Dendritic cell treated with granulocyte-macrophage colony-stimulating factor and Interleukin-4, amounts not matched to agents 40 ng/mL and 50 ng/mL, for 4 days (primary cell): ENCODE measurements around the gene TMEM109.

Source experiments
- H3K27ac Mint-ChIP-seq: one replicate; pipeline ENCODE4 v1.8.0; 2022; ENCODE audit warnings: mild to moderate bottlenecking, mixed read lengths
- H3K27me3 Mint-ChIP-seq: one replicate; pipeline ENCODE4 v1.8.0; 2022; ENCODE audit warnings: mild to moderate bottlenecking, mixed read lengths
- H3K36me3 Mint-ChIP-seq: one replicate; pipeline ENCODE4 v1.8.0; 2022; ENCODE audit warnings: low read depth, mixed read lengths
- H3K4me1 Mint-ChIP-seq: one replicate; pipeline ENCODE4 v1.8.0; 2022; ENCODE audit warnings: low read depth, mixed read lengths
- H3K4me3 Mint-ChIP-seq: one replicate; pipeline ENCODE4 v1.8.0; 2022; ENCODE audit warnings: mild to moderate bottlenecking, moderate library complexity, mixed read lengths
- H3K9me3 Mint-ChIP-seq: one replicate; pipeline ENCODE4 v1.8.0; 2022; ENCODE audit warnings: mixed read lengths
- intact Hi-C: fragments of 100-400 bp; cut with micrococcal nuclease; formaldehyde crosslinking; loops from one replicate; pipeline ENCODE4 v1.15.0; 2022

TMEM109 gene

DNA sequence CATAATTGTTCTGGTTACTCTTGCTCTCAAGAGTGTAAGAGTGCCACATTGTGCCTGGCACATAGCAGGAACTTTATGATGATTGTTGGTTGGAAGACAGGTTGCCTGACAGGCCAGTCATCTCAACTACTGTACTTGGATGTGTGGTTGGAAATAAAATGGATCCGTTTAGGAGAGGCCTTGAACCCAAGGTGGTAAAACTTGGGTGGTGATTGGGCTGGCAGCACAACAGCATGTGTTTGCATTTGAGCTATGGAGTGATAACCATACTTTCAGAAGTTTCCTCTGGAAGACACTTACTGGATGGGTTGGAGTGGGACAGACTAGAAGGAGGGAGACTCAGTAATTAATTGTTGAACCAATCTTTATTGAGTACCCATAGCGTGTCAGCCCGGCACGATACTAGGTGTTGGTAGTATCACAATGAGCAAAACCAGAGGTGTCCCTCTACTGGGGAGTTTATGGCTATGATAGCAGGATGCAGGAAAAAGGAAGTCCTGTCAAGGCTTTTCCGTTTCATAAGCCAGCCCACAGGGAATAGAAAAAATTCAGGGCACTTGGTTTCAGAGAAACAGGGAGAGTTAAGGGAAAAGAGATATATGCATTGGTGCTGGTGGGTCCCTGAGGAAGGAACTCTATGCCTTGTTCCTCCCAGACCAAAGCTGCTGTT lies 3.1 kb upstream of the TMEM109 start:
- H3K4me1 Mint-ChIP-seq = peaks cover 84% of the 10 kb centered on the region
- no peak overlapping the region for H3K4me3 Mint-ChIP-seq

DNA sequence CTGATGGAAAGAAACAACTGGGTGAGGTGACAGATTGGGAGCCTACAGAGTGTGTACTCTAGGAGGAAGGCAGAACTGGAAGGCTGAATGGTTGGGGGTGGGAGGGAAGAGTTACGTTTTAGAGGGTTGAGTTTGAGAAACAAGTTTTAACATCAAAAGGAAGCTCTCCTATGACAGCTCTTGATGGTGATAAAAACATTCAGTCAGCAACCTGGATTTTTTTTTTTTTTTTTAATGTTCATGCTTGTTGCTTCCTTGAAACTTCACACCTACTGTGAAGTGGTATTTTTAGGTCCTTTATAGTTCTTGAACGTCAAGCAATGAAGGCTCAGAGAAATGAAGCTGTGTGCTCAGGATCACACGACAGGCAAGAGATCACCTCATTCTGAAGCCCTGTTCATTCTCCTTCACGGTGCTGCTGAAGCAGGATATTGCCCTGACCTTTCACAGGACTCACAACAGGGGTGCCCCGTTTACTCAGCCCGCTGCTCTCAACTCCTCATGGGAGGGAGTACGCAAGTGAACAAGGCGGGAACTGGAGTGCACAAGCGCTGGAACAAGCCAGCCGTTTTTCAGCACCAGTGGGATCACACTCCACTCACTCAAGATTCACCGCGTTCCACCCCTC lies 1.6 kb upstream of the TMEM109 start:
- Mint-ChIP-seq H3K4me3 (no peak overlapping the region), H3K4me1 (peaks cover 89% of the 10 kb centered on the region)
- intact Hi-C loops = loop anchor here (5.0 kb wide), 1 partner anchor 40 kb away; the partner anchor contains the start of gene SLC15A3

More for the DNA sequence above, 3.1 kb upstream of the TMEM109 start:
- intact Hi-C loops = loop anchor here (5.0 kb wide), 1 partner anchor 41 kb away; the partner anchor contains the start of gene SLC15A3
- Mint-ChIP-seq H3K27me3 (no peaks in the 10 kb centered on the region), H3K36me3 (peaks cover 29% of the 10 kb centered on the region), H3K9me3 (peaks cover 17% of the 10 kb centered on the region), H3K27ac (peak overlapping the region; percentile 91)

DNA sequence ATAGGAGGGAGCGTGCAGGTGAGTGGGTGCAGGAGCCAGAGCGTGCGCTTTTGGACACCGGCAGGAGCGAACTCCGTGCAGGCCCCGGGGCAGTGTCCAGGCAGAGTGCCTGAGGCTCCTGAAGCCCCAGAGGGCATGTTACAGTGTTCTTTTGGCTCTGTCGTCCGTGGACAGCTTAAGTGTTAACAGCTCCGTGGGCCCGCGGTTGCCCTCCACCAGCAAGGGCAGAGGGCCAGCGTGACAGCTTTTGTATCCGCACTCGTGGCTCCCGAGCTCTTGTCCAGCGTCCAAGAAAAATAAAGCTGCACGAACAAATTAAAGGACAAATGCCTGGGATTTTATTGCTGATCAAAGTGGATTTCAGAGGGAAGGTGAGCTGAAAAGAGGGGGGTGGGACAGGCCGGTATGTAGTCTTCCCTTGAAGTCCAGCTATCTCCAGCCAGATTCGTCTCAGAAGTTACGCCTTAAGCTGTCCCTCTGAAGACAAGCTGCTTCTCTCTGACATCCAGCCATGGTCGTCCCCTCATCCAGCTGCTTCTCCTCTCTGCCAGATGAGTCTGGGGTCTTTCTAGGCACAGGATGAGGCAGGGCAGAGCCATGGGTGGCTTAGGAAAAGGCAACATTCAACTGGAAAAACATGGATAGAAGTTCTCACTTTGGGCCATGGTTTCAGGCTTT lies 968 bp upstream of the TMEM109 start:
- Mint-ChIP-seq H3K9me3 (peaks cover 17% of the 10 kb centered on the region), H3K27me3 (no peaks in the 10 kb centered on the region), H3K27ac (peak overlapping the region; percentile 95), H3K36me3 (peaks cover 24% of the 10 kb centered on the region), H3K4me1 (peaks cover 83% of the 10 kb centered on the region), H3K4me3 (no peak overlapping the region)
- intact Hi-C loops = loop anchor here (5.0 kb wide), 1 partner anchor 39 kb away; the partner anchor contains the start of gene SLC15A3

More for the DNA sequence above, 1.6 kb upstream of the TMEM109 start:
- H3K36me3 Mint-ChIP-seq = peaks cover 24% of the 10 kb centered on the region
- H3K27me3 Mint-ChIP-seq = no peaks in the 10 kb centered on the region
- H3K27ac Mint-ChIP-seq = peak overlapping the region; percentile 91
- peaks cover 17% of the 10 kb centered on the region for H3K9me3 Mint-ChIP-seq

DNA sequence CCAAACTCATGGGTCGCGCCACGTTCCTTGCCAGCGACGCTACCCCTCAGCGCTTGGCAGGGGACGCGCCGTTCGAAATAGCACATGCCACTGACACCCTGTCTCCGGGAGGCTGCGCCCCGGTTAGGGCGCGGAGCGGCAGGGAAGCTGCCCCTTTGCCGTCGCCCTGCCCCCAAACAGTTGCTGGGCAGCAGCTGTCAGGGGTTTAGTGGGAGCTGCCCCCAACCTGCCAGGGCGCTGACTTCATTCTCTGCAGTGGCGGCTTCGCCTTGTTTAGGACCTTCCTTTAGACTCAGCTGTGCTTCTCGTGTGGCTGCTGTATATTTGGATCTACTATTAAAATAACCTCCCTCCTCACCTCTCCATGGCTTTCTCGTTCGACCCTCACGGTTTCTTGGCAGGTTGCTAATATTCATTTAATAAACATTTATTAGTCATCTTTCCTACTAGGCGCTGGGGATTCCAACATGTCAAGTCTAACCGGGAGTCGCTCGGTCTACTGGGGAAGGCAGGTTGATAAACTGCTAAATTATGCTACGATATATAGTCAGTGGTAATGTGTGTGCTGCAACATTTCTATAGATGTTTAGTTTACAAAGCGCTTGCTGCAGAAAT lies 782 bp downstream of the TMEM109 start:
- peak overlapping the region; percentile 95 for H3K27ac Mint-ChIP-seq
- intact Hi-C loops = loop anchor here (5.0 kb wide), 1 partner anchor 38 kb away; the partner anchor contains the start of gene SLC15A3
- H3K36me3 Mint-ChIP-seq = peaks cover 16% of the 10 kb centered on the region
- no peaks in the 10 kb centered on the region for H3K27me3 Mint-ChIP-seq
- peaks cover 2% of the 10 kb centered on the region for H3K9me3 Mint-ChIP-seq
- peak overlapping the region; percentile 100 for H3K4me3 Mint-ChIP-seq
- peaks cover 82% of the 10 kb centered on the region for H3K4me1 Mint-ChIP-seq

DNA sequence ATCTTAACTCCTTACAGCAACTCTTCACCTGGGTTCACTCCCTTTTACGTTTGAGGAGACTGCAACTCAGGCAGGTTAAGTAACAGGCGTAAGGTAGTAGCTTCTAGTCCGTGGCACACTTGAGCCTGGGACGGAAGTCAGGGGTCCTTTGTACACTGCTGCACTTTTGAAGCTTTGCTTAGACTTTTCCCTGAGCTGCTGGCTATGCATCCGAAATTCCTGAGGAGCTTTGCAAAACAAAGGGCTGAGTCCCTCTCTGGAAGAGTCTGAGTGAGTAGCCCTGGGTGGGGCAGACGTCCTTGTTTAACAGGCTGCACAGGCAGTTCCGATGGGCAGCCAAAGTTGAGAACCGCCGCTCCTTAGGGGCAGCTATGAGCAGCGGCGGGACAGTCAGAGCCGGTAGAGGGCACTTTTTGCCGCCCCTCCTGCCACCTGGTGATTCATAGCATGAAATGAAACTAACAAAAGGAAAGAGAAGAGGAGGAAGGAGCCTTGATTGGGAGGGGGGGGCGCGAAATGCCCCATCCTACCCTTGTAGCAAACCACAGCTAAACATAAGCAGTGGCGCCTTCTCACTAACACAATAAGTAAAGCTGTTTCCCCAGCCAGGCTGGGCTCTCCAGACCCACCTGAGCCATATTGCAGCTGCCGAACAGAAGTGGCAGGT lies 1.4 kb downstream of the TMEM109 start:
- Mint-ChIP-seq H3K27ac (peak overlapping the region; percentile 95), H3K9me3 (no peaks in the 10 kb centered on the region), H3K4me1 (peaks cover 80% of the 10 kb centered on the region), H3K27me3 (no peaks in the 10 kb centered on the region), H3K36me3 (peaks cover 23% of the 10 kb centered on the region), H3K4me3 (peak overlapping the region; percentile 100)
- intact Hi-C loops = no loop called here

DNA sequence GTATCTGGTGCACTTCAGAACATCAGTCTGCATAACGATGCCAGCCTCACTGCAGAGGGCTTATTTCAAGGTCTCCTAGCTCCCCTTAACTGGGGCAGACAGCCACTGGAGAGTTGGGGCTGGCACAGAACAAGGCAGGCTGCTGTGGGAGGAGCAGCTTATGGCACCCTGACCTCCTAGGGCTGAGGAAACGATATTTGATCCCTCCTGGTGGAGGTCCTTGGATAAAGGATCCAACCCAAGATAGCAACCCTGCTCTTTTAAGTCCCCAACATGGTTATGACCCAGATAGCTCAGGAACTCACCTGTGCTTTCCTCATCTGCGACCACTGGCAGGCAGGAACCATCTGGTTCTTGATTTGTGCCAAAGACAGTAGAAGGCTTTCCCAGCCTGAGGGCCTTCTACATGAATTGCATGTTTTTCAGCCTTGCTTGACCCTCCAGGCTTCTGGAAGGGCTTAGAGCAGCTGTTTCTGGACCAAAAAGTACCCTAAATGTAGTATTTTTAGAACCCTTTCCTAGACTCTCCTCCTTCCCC lies 2.8 kb downstream of the TMEM109 start:
- Mint-ChIP-seq H3K36me3 (peaks cover 36% of the 10 kb centered on the region), H3K4me3 (no peak overlapping the region), H3K27ac (no peak overlapping the region), H3K27me3 (peaks cover 2% of the 10 kb centered on the region), H3K4me1 (peaks cover 67% of the 10 kb centered on the region), H3K9me3 (no peaks in the 10 kb centered on the region)
- intact Hi-C loops = no loop called here

DNA sequence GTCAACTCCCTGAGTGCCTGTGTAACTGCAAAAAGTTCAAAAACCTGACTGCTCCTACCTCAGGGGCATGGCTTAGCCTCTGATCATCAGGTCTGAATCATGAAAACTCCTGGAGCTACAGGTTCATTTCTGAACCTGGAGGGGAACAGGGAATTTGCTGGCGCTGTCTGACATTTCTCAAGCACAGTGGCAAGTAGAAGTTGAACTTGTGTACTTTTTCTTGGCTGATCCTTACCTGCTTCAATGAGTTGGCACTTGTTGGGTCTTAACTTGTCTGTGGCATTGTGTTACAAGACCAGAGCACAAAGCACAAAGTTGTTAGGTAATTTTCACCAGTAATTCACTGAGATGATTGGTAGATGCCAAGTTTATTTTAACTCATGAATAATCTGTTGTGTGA lies 3.3 kb downstream of the TMEM109 start:
- H3K4me3 Mint-ChIP-seq = no peak overlapping the region
- peaks cover 61% of the 10 kb centered on the region for H3K4me1 Mint-ChIP-seq
- intact Hi-C loops = no loop called here
- no peak overlapping the region for H3K27ac Mint-ChIP-seq
- H3K36me3 Mint-ChIP-seq = peaks cover 42% of the 10 kb centered on the region
- H3K27me3 Mint-ChIP-seq = peaks cover 4% of the 10 kb centered on the region
- H3K9me3 Mint-ChIP-seq = no peaks in the 10 kb centered on the region

DNA sequence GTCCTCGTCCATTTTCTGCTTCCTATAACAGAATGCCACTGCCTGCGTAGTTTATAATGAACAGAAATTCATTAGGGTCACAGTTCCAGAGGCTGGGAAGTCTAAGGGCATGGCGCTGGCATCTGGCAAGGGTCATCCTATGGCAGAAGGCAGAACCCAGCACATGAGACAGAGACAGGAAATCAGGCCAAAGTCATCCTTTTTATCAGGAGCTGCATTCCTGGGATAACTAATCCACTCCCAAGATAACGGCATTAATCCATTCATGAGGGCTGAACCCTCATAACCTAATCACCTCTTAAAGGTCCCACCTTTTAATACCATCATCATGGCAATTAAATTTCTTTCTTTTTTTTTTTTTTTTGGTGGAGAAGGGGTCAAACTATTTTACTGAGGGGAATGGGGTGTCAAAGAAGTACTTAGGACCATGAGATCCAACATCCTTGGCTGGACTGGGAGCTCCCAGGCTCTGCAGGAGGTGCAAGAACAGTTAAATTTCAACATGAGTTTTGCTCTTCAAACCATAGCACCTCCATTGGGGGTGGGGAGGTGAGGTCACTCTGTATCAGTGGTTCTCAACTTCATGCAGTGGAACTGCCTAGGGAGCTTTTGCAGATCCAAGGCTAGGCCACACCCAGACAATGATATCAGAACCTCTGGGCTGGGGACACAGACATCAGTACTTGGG lies 4.4 kb downstream of the TMEM109 start:
- H3K27ac Mint-ChIP-seq = peak overlapping the region; percentile 39
- peaks cover 53% of the 10 kb centered on the region for H3K36me3 Mint-ChIP-seq
- H3K27me3 Mint-ChIP-seq = peaks cover 11% of the 10 kb centered on the region

DNA sequence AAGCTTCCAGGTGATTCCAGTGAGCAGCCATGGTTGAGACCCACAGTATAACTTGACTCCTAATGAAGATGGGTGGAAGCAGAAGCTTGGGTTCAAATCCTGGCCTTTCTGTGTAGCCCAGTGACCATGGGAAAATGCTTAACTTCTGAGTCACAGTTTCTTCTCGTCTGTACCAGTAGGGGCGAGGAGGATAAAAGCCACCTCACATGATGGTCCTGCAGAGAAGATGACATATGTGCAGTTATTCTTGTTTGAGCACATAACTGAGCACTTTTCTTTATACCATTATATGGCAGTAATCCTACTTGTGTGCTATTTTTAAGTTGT lies 4.9 kb downstream of the TMEM109 start:
- no peaks in the 10 kb centered on the region for H3K9me3 Mint-ChIP-seq
- peaks cover 16% of the 10 kb centered on the region for H3K27me3 Mint-ChIP-seq
- peaks cover 49% of the 10 kb centered on the region for H3K4me1 Mint-ChIP-seq
- intact Hi-C loops = no loop called here
- H3K4me3 Mint-ChIP-seq = no peak overlapping the region
- H3K36me3 Mint-ChIP-seq = peaks cover 52% of the 10 kb centered on the region
- peak overlapping the region; percentile 39 for H3K27ac Mint-ChIP-seq

More for the DNA sequence above, 4.4 kb downstream of the TMEM109 start:
- Mint-ChIP-seq H3K9me3 (no peaks in the 10 kb centered on the region), H3K4me3 (no peak overlapping the region), H3K4me1 (peaks cover 53% of the 10 kb centered on the region)
- intact Hi-C loops = no loop called here

DNA sequence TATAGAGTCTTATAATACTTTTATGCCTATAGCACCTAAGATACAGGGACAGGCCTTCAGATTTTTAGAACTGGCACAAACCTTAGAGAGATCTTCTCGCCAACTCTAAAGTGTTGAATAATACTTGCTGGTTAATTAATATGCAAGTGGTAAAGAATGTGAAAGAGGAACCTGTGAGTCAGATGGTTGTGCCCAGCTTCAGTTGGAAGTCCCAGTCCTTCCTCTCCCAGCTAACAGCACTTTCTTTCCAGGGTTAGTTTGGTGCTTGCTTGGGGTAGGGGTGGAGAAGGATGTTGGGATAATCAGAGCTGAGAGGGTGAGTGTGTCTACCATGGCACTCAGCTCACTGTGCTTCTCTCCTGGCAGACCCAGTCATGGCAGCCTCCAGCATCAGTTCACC lies 5.4 kb downstream of the TMEM109 start:
- peaks cover 48% of the 10 kb centered on the region for H3K36me3 Mint-ChIP-seq
- H3K27ac Mint-ChIP-seq = peak overlapping the region; percentile 39
- peaks cover 20% of the 10 kb centered on the region for H3K27me3 Mint-ChIP-seq
- intact Hi-C loops = no loop called here
- H3K9me3 Mint-ChIP-seq = no peaks in the 10 kb centered on the region
- peak overlapping the region; percentile 20 for H3K4me3 Mint-ChIP-seq
- peaks cover 49% of the 10 kb centered on the region for H3K4me1 Mint-ChIP-seq

DNA sequence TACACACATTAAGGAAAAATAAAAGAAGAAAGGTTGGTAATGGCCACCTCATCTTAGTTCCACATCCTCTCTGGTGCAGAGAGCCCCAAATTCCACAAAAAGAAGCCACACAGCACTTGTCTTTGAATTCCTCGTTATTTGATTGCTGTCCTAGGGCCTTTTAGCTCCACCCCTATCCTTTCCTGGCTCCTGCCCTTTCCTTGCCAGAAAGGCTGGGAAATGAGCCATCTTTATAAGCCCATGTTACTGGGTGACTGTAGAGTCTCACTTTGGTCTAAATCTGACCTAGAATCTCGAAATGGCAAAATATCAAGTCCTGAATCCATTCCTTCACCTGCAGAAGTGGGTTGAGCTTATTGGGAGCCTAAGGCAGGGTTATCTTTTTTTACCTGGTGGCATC lies 6.0 kb downstream of the TMEM109 start:
- intact Hi-C loops = no loop called here
- Mint-ChIP-seq H3K27me3 (peaks cover 24% of the 10 kb centered on the region), H3K36me3 (peaks cover 47% of the 10 kb centered on the region), H3K27ac (peak overlapping the region; percentile 39), H3K9me3 (no peaks in the 10 kb centered on the region), H3K4me1 (peaks cover 51% of the 10 kb centered on the region), H3K4me3 (peak overlapping the region; percentile 13)

DNA sequence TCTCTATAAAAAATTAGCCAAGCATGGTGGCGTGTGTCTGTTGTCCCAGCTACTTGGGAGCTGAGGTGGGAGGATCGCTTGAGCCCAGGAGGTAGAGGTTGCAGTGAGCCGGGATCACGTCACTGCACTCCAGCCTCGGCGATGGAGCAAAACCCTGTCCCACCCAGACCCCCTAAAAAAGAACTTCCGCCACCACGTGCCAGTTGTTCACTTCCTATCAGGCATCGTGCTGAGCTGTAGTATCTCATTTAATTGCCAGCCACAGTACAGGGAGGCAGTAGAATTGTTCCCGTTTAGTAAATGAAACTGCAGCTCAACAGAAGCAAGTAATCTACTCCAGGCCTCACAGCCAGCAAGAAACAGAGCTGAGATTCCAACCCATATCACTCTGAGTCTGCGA lies 7.3 kb downstream of the TMEM109 start:
- no peaks in the 10 kb centered on the region for H3K9me3 Mint-ChIP-seq
- peaks cover 36% of the 10 kb centered on the region for H3K27me3 Mint-ChIP-seq
- H3K4me1 Mint-ChIP-seq = peaks cover 52% of the 10 kb centered on the region
- H3K36me3 Mint-ChIP-seq = peaks cover 43% of the 10 kb centered on the region
- H3K27ac Mint-ChIP-seq = no peak overlapping the region
- H3K4me3 Mint-ChIP-seq = no peak overlapping the region
- intact Hi-C loops = no loop called here
